ENCODE data around the gene NBEAL1.
"Not testable (repeated sequence)": the region's sequence is repeated elsewhere in the genome, so short reads cannot be mapped to it uniquely, and the experiment has no call there.

GRCh38 chr2:203110496-203110895 lies 95.8 kb downstream of the NBEAL1 start:
- not testable (repeated sequence) for TF ChIP-seq CTCF, POLR2A (IDR thresholded peaks at IDR 0.05)

Measured in tibial nerve (tissue), 3 donors.